A549 (cell line): Measurements from ENCODE around the gene MTFP1.

Source experiments
- CEBPB ChIP-seq, 2 experiments: fragments of >200 bp in 1 of 2; sonication (Bioruptor Twin) in 1 of 2; formaldehyde crosslinking in 1 of 2; IDR thresholded peaks; 2 replicates each; pipeline ENCODE4 v1.6.1; 2012 to 2016
- CTCF ChIP-seq: fragments of >200 bp; sonication (Bioruptor Twin); formaldehyde crosslinking; IDR thresholded peaks from 3 replicates; pipeline ENCODE4 v1.5.1; 2016
- ESRRA ChIP-seq: fragments of 150-350 bp; IDR thresholded peaks from 2 replicates; pipeline ENCODE4 v1.6.1; 2014; ENCODE audit warnings: mild to moderate bottlenecking, low read length, borderline replicate concordance
- HDAC2 ChIP-seq: fragments of 200-600 bp; sonication (generic); IDR thresholded peaks from 2 replicates; pipeline ENCODE4 v1.6.1; 2016
- HOXB13 ChIP-seq: fragments of 250-450 bp; sonication (Bioruptor Pico); IDR thresholded peaks from 2 replicates; pipeline ENCODE4 v1.5.0; 2020; ENCODE audit warnings: low read depth, mild to moderate bottlenecking, moderate library complexity
- KDM5A ChIP-seq: fragments of 200-600 bp; sonication (generic); IDR thresholded peaks from 2 replicates; pipeline ENCODE4 v1.6.1; 2016; ENCODE audit warnings: antibody characterized with exemption, mild to moderate bottlenecking
- MAX ChIP-seq: IDR thresholded peaks from 2 replicates; pipeline ENCODE4 v1.6.1; 2012
- MAZ ChIP-seq: fragments of 150-350 bp; IDR thresholded peaks from 2 replicates; pipeline ENCODE4 v1.6.1; 2014; ENCODE audit warnings: antibody characterized with exemption, low read depth, low read length, borderline replicate concordance
- POLR2A ChIP-seq: IDR thresholded peaks from 2 replicates; pipeline ENCODE4 v1.6.1; 2012; ENCODE audit warnings: mild to moderate bottlenecking, low read length
- RCOR1 ChIP-seq: fragments of 150-350 bp; IDR thresholded peaks from 2 replicates; pipeline ENCODE4 v1.6.1; 2014; ENCODE audit warnings: antibody characterized with exemption, low read length, low read depth
- REST ChIP-seq: fragments of 200-600 bp; sonication (generic); IDR thresholded peaks from 2 replicates; pipeline ENCODE4 v1.6.1; 2016; ENCODE audit warnings: antibody characterized with exemption, mild to moderate bottlenecking, moderate library complexity
- ZSCAN20 ChIP-seq: fragments of 250-450 bp; sonication (Bioruptor Pico); IDR thresholded peaks from 2 replicates; pipeline ENCODE4 v1.8.0; 2022; ENCODE audit warnings: mild to moderate bottlenecking, moderate library complexity
- TF ChIP-seq, protein P1 (sequence below): fragments of >200 bp; sonication (Bioruptor Twin); formaldehyde crosslinking; IDR thresholded peaks from 3 replicates; pipeline ENCODE4 v1.6.1; 2016

DNA sequence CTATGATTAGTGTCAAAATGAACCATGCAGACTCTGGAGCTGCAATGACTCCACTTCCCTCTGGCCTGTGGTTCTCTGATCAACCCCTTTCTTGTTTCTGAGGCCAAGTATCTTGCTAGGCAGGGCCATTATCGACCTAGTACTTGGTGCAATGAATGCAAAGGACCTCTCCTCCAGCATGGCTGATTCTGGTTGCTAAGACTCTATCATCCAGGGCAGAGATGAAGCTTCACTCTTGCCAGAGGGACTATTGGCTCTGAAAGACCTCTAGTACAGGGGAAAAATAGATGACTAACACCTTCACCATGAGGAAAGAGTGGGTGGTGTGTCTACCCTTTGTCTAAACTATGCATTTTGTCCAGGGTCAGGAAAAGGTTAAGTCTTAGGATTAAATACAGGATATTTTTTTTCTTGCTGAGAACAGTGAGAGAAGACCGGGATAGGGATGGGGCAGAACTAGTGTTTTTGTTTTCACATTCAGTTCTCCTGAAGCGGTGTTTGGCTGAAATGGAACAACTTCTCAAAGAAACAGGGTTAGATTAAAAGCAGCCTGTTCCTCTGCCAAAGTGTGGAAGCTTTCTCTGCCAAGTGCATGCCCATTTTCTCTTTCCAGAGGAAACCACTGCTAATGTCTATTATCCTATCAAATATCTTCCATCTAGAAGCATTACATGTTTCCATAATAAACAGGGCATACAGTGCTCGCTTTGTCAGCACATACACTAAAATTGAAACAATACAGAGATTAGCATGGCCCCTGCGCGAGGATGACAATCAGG is 5.0 kb upstream of the MTFP1 start:
- TF ChIP-seq HOXB13 (CRISPR knock-in tag) (no peak), POLR2A (no peak), MAX (no peak), CTCF (no peak), MAZ (no peak), REST (no peak), KDM5A (no peak), CEBPB (IDR thresholded peaks at IDR 0.05) (no peak), RCOR1 (no peak), ZSCAN20 (CRISPR knock-in tag) (no peak), ESRRA (no peak), HDAC2 (no peak)
- TF ChIP-seq, protein P1, sequence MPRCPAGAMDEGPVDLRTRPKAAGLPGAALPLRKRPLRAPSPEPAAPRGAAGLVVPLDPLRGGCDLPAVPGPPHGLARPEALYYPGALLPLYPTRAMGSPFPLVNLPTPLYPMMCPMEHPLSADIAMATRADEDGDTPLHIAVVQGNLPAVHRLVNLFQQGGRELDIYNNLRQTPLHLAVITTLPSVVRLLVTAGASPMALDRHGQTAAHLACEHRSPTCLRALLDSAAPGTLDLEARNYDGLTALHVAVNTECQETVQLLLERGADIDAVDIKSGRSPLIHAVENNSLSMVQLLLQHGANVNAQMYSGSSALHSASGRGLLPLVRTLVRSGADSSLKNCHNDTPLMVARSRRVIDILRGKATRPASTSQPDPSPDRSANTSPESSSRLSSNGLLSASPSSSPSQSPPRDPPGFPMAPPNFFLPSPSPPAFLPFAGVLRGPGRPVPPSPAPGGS = no peak
